WERI-Rb-1 (cell line): ENCODE data around the gene ZPBP2.
"Not testable (repeated sequence)": the region's sequence is repeated elsewhere in the genome, so short reads cannot be mapped to it uniquely, and the experiment has no call there.

ENCODE experiments used
- DNase-seq: peaks from one replicate; pipeline ENCODE4 v3.0.0-alpha.2; 2020
- H3K27ac ChIP-seq: fragments of 250-450 bp; sonication (Bioruptor Pico); 2 replicates; pipeline ENCODE4 v1.5.1; 2020; ENCODE audit warnings: mild to moderate bottlenecking, moderate library complexity
- H3K27me3 ChIP-seq: fragments of 250-450 bp; sonication (Bioruptor Pico); 2 replicates; pipeline ENCODE4 v1.5.1; 2021; ENCODE audit warnings: mild to moderate bottlenecking, low read depth, moderate library complexity; ENCODE audit not compliant: insufficient read depth, severe bottlenecking
- H3K36me3 ChIP-seq: fragments of 250-450 bp; sonication (Bioruptor Pico); 2 replicates; pipeline ENCODE4 v1.5.1; 2020; ENCODE audit warnings: mild to moderate bottlenecking, moderate library complexity
- H3K4me3 ChIP-seq: 2 replicates; pipeline ENCODE4 v1.5.1; 2011; ENCODE audit warnings: low read depth, mild to moderate bottlenecking, control low read depth, low read length
- H3K9me3 ChIP-seq: fragments of 250-450 bp; sonication (Bioruptor Pico); 2 replicates; pipeline ENCODE4 v1.5.1; 2021; ENCODE audit warnings: mild to moderate bottlenecking, moderate library complexity; ENCODE audit not compliant: severe bottlenecking
- CTCF ChIP-seq: IDR thresholded peaks from 2 replicates; pipeline ENCODE4 v1.5.1; 2011; ENCODE audit warnings: low read depth, mild to moderate bottlenecking, control low read depth, inconsistent platforms, low read length

The ZPBP2 gene

GRCh38 chr17:39845052-39845846 lies 22.8 kb upstream of the ZPBP2 start:
- Histone ChIP-seq H3K36me3 (no peaks in the 10 kb centered on the region), H3K4me3 (no peak overlapping the region), H3K9me3 (no peaks in the 10 kb centered on the region), H3K27me3 (no peaks in the 10 kb centered on the region), H3K27ac (no peak overlapping the region)
- no peak for TF ChIP-seq CTCF
- DNase-seq: no peak

- no peaks in the 10 kb centered on the region for H3K9me3 ChIP-seq
- H3K4me3 ChIP-seq: no peak overlapping the region
- TF ChIP-seq CTCF: no peak
- DNase-seq: no peak
- H3K36me3 ChIP-seq: no peaks in the 10 kb centered on the region
- no peak overlapping the region for H3K27ac ChIP-seq
- no peaks in the 10 kb centered on the region for H3K27me3 ChIP-seq
Observed at GRCh38 chr17:39846205-39846604, 21.8 kb upstream of the ZPBP2 start.

GRCh38 chr17:39848600-39848999 lies 19.4 kb upstream of the ZPBP2 start:
- Histone ChIP-seq H3K36me3 (no peaks in the 10 kb centered on the region), H3K27me3 (no peaks in the 10 kb centered on the region), H3K9me3 (no peaks in the 10 kb centered on the region), H3K4me3 (no peak overlapping the region), H3K27ac (no peak overlapping the region)
- TF ChIP-seq CTCF: no peak
- no peak for DNase-seq

- H3K4me3 ChIP-seq, H3K27me3 ChIP-seq, H3K9me3 ChIP-seq, H3K36me3 ChIP-seq, H3K27ac ChIP-seq, DNase-seq: not testable (repeated sequence)
Observed at GRCh38 chr17:39850186-39850585, 17.8 kb upstream of the ZPBP2 start.

- Histone ChIP-seq H3K9me3 (no peaks in the 10 kb centered on the region), H3K36me3 (no peaks in the 10 kb centered on the region), H3K4me3 (no peak overlapping the region), H3K27me3 (no peaks in the 10 kb centered on the region), H3K27ac (no peak overlapping the region)
- DNase-seq: no peak
- no peak for TF ChIP-seq CTCF
Observed at GRCh38 chr17:39852239-39852638, 15.8 kb upstream of the ZPBP2 start.

- Histone ChIP-seq H3K36me3 (no peaks in the 10 kb centered on the region), H3K9me3 (no peaks in the 10 kb centered on the region), H3K27ac (no peak overlapping the region), H3K4me3 (no peak overlapping the region), H3K27me3 (no peaks in the 10 kb centered on the region)
- no peak for DNase-seq
- no peak for TF ChIP-seq CTCF
Observed at GRCh38 chr17:39854909-39855308, 13.1 kb upstream of the ZPBP2 start.

- not testable (repeated sequence) for H3K4me3 ChIP-seq, H3K9me3 ChIP-seq, H3K27ac ChIP-seq, H3K36me3 ChIP-seq, H3K27me3 ChIP-seq, DNase-seq
Observed at GRCh38 chr17:39855911-39856649, 11.9 kb upstream of the ZPBP2 start.
